ENCODE data around the gene C4BPB.

Gene C4BPB

GRCh38 chr1:207088161-207088560 is 499 bp upstream of the C4BPB start:
- DNase-seq: no peak

DNA sequence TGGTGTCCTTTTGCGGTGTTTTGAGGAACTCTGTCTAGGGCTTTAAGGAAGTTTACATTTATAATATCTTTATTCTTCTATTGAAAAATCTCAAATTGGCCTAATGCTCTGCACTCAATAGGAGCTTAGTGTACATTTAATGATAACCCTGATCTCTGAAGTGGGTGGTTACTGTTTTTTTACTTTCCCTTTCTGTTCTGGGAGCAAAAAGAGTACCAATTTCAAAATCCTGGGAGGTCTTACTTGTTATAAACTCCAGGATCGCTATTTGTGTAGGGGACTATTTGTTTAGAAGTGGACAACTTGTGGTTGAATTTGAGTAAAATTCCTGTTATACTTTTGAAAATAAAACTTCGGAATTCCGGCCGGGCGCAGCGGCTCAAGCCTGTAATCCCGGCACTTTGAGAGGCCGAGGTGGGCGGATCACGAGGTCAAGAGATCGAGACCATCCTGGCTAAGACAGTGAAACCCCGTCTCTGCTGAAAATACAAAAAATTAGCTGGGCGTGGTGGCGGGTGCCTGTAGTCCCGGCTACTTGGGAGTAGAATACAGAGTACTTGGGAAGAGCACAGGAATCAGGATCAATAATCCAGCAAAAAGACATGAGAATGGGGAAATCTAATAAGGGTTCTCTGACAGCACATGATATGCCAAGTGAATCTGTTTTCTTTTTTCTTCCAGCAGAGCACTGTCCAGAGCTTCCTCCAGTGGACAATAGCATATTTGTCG is 1.1 kb downstream of the C4BPB start:
- DNase-seq: no peak

DNA sequence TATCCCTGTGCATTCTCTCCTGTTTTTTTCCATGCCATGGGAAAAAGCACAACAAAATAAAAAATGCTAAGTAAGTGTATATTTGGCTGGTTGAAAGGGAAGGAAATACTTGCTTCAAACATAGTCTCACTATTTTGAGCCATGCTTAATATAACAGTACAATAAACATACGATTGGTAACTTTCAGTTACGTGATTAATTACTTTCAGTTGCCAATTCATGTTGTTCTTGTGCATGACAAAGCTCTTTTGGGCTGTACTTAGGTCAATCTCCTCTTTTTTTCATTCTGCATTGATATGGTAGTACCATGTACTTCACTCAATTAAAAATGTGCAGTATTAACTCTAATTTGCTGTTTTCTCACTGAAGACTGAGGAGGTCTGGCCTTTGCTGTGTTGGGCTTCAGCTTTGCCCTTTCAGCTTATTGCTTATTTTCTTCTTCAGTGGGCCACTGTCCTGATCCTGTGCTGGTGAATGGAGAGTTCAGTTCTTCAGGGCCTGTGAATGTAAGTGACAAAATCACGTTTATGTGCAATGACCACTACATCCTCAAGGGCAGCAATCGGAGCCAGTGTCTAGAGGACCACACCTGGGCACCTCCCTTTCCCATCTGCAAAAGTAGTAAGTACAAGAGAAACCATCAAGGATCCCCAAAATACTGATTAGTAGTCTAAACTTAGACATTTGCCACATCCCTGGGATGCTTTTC is 2.7 kb downstream of the C4BPB start:
- DNase-seq: no peak

GRCh38 chr1:207093944-207094343 is 5.3 kb downstream of the C4BPB start:
- no peak for DNase-seq

GRCh38 chr1:207097871-207098324 is 9.2 kb downstream of the C4BPB start:
- DNase-seq: peak; percentile 88

GRCh38 chr1:207101720-207102119 is 13.1 kb downstream of the C4BPB start:
- no peak for DNase-seq

DNA sequence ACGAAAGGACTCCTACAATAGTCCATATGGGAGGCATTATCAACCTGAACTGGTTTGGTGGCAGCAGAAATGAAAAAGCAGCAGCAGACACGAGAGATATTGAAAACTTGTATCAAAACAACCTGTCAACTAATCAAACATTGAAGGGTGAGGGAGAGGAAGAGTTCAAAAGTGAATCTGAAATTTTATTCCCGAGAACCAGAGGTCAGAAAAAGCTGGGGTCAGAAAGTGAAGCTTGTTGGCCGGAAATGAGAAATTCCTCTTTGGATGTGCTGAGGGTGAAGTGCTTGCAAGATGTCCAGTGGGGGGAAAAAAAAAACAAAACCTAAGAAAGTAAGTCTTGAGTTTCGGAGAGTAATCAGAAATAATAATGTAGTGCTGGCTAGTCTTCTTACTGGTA is 13.5 kb downstream of the C4BPB start:
- no peak for DNase-seq

DNA sequence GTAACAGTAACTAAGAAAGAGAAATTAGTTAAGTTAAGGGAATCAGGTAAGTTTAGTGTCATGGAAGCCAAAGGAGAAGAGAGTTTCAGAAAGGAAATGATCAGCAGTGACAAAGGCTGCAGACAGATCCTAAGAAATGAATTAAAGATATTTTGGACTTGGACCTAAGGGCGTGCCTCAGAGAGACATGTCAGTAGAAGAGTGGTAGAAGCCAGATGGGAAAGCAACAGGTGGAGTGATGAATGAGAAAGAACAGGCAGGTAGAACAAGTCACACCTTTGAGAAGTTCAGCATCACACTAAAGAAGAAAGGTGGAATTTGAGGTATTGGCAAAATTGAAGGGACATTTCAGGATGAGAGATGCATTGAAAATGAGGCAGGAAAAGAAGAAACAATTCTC is 14.0 kb downstream of the C4BPB start:
- no peak for DNase-seq

DNA sequence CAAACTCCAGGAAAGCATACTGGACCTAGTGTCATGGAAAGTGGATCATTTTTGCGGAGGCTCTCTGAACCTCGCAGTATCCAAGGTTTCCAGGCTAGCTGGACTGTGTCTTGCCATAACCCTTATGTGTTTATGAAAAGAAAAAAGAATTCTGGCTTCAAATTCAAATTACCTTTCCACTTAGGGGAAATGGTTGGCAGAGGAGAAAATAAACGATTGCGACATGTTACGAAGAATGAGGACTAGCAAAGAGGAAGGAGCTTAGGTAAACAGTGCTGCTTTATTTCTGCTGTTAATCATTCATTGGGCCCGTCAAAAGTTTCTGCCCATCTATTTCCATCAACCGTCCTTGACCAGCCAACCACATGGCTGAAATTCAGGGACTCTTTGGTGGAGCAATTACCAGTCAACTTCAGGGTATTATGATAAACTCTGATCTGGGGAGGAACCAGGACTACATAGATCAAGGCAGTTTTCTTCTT is 15.3 kb downstream of the C4BPB start, which contains the start of gene C4BPA:
C4BPA (plus strand) TSS at position 342 of the 482 bp plus-strand sequence. CDS start 8,793 bp downstream, outside the sequence.
- DNase-seq: no peak

- DNase-seq: no peak
These were observed 20.3 kb downstream of the C4BPB start for GRCh38 chr1:207109004-207109403.

DNA sequence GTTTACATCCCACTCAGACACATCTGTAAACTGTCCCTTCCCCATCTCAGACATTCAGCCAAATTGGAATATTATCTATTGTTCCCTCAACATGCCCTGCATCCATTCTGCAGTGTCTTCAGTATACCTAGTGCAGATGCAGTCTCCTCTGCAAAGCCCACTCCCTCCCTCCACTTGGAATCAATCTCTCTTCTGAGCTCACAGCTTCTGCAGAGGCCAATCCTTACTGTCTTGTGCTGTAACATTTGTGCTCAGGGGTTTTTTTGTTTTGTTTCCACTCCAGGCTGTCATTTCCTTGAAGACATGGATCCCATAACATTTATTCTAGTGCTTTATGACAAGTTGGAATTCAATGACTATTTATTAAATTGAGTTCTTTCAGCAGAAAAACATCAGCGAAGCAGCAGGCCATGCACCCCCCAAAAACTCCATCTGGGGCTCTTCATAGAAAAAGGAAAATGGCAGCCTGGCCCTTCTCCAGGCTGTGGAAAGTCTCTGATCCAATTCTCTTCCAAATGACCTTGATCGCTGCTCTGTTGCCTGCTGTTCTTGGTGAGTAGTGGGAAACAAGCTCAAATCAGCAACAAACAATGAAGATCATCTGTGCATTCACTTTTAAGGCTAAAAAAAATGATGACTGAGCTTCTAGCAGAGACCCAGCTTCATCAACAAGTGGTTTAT is 24.1 kb downstream of the C4BPB start:
- DNase-seq: no peak

- DNase-seq: no peak
These were observed 26.6 kb downstream of the C4BPB start for GRCh38 chr1:207115269-207115668.

DNA sequence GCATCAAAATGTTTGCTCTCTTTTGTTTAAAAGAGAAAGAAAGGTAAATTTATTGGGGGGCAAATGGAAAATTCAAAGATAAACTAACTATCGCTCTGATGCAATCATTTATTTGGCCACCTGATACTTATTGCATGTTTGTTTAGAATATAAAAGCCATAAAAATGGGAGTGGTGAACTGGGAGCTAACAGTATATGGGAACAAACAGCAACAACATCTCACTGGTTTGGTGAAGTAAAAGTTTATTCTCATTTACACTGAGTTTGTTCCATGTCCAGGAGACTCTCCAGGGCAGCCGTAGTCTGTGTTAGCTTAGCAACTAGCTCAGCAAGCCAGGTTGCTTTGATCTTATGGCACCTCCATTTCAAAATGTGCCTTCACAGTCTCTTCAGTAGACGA is 35.7 kb downstream of the C4BPB start:
- no peak for DNase-seq

GRCh38 chr1:207128336-207128921 is 39.8 kb downstream of the C4BPB start:
- no peak for DNase-seq

GRCh38 chr1:207129053-207129452 is 40.4 kb downstream of the C4BPB start:
- DNase-seq: no peak

GRCh38 chr1:207130252-207131036 is 41.8 kb downstream of the C4BPB start:
- DNase-seq: no peak

DNA sequence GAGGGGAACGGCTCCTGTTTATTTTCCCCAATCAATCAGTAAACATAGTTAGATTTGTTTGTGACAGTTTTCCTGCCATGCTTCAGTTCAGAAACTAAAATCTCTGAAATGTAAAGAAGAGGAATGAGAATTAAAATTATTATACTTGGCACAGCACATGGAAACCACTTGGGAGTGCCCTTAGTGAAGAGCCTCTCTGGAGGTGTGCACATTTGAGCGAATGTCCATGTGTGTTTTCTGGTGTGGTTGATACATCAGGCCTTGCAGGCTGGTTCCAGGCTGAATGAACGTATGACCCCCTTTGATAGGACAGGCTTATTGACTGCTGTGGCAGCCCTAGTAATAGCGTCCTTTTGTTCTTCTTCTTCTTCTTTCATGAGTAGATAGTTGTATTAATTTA is 42.5 kb downstream of the C4BPB start:
- no peak for DNase-seq

DNA sequence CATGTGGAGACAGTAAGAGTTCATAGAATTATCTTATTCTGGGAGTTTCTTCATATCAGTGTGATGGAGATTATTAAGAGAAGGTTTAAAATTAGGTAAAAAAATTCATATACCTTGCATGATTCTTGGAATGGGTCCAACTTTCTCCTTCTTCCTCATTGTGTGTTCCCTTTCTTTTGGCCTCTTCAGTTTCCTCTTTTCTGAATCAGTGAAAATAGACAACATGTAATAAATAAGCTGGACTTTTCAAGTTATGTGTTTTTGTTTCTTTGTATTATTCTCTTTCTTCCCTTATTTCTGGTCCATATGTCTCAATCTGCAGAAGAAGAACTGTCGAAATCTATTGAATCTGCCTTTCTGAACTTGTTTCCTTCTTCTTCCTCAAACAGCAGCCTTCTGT is 45.9 kb downstream of the C4BPB start:
- DNase-seq: no peak

GRCh38 chr1:207139616-207140015 is 51.0 kb downstream of the C4BPB start:
- no peak for DNase-seq

- no peak for DNase-seq
These were observed 51.9 kb downstream of the C4BPB start for GRCh38 chr1:207140536-207140935.

- no peak for DNase-seq
These were observed 56.9 kb downstream of the C4BPB start for GRCh38 chr1:207145401-207146058.
